Prostate gland (tissue), 2 donors: ENCODE measurements around the gene ATAD2B. TPM values are rescaled to one million over a fixed set of nuclear protein-coding genes. Genes with fewer than 3 reads are reported as not detected.
"Not testable (repeated sequence)": the region's sequence is repeated elsewhere in the genome, so short reads cannot be mapped to it uniquely, and the experiment has no call there.

Experiments used
- DNase-seq: peaks from one replicate; pipeline ENCODE4 v3.0.0-alpha.2; 2019; ENCODE audit warnings: low spot score
- H3K27ac ChIP-seq, 2 donors: fragments of 200-600 bp; sonication (generic); 2 replicates each; pipeline ENCODE4 v1.5.1; 2017 to 2019
- H3K27me3 ChIP-seq: fragments of 200-600 bp; sonication (generic); replicated peaks from 2 replicates; pipeline ENCODE4 v1.5.1; 2019; ENCODE audit not compliant: insufficient read depth
- H3K36me3 ChIP-seq, 2 donors: fragments of 200-600 bp; sonication (generic); 1 replicate in 1 of 2; 2 replicates in 1 of 2; pipeline versions ENCODE4 v1.5.1 to v1.8.1; 2017 to 2019
- H3K4me1 ChIP-seq: fragments of 200-600 bp; sonication (generic); replicated peaks from 2 replicates; pipeline ENCODE4 v1.5.1; 2019
- H3K4me3 ChIP-seq, 2 donors: fragments of 200-600 bp; sonication (generic); 2 replicates each; pipeline ENCODE4 v1.5.1; 2017 to 2019
- H3K9me3 ChIP-seq: fragments of 200-600 bp; sonication (generic); 2 replicates; pipeline ENCODE4 v1.5.1; 2017
- POLR2A ChIP-seq: fragments of 450-650 bp; IDR thresholded peaks from one replicate; pipeline ENCODE4 v1.6.1; 2016; ENCODE audit warnings: antibody characterized with exemption, mild to moderate bottlenecking
- POLR2AphosphoS5 ChIP-seq: sonication (generic); formaldehyde crosslinking; IDR thresholded peaks from one replicate; pipeline ENCODE4 v1.6.1; 2017; ENCODE audit warnings: antibody characterized with exemption
- WGBS: methylation state at CpG from one replicate; pipeline ENCODE4 v1.1.5; 2018; 5-methylcytosine and 5-hydroxymethylcytosine counted together
- intact Hi-C: fragments of 100-400 bp; cut with DNase I; formaldehyde crosslinking; loops from one replicate; pipeline ENCODE4 v1.14.2; 2022
- total RNA-seq, 2 donors: library from RNA; depleted of rRNA; stranded (reverse); fragments of >200 nt; gene quantifications; one replicate each; pipeline ENCODE4 v1.1.0, GENCODE V29; 2016
- TF ChIP-seq, protein P1 (sequence below), 4 experiments: fragments of 200-600 bp in 2 of 4; fragments of 450-650 bp in 2 of 4; sonication (generic) in 2 of 4; IDR thresholded peaks; 1 replicate in 3 of 4; 2 replicates in 1 of 4; pipeline ENCODE4 v1.5.1; 2016 to 2019; ENCODE audit warnings: antibody characterized with exemption in 4 of 4, mild to moderate bottlenecking in 2 of 4, moderate library complexity in 2 of 4

Gene ATAD2B
- total RNA-seq, 2 donors from 2014 or later = 12.2 to 16.9 TPM

DNA sequence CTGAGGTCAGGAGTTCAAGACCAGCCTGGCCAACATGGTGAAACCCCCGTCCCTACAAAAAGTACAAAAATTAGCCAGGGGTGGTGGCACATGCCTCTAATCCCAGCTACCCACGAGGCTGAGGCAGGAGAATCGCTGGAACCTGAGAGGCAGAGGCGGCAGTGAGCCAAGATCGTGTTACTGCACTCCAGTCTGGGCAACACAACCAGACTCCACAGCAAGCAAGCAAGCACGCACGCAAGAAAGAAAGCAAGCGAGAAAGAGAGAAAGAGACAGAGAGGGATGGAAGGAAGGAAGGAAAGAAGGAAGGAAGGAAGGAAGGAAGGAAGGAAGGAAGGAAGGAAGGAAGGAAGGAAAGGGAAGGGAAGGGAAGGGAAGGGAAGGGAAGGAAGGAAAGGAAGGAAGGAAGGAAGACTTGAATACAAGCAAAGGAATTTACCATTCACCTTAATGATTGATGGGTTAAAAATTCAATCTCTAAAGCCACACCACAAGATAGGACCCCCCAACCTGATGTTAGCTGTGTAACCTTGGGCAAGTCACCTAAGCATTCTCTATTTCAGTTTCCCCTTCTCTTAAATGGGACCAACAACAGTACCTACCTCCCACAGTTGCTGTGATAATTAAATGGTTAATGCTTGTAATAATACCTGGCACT is 181.7 kb downstream of the ATAD2B start:
- Histone ChIP-seq H3K36me3 (no peaks in the 10 kb centered on the region), H3K27me3 (no peaks in the 10 kb centered on the region), H3K27ac (peak overlapping the region in 1 of 2 donors; percentile 31), H3K4me1 (no peaks in the 10 kb centered on the region), H3K9me3 (no peaks in the 10 kb centered on the region), H3K4me3 (no peak overlapping the region)
- TF ChIP-seq POLR2AphosphoS5 (no peak), POLR2A (no peak)
- TF ChIP-seq, protein P1, sequence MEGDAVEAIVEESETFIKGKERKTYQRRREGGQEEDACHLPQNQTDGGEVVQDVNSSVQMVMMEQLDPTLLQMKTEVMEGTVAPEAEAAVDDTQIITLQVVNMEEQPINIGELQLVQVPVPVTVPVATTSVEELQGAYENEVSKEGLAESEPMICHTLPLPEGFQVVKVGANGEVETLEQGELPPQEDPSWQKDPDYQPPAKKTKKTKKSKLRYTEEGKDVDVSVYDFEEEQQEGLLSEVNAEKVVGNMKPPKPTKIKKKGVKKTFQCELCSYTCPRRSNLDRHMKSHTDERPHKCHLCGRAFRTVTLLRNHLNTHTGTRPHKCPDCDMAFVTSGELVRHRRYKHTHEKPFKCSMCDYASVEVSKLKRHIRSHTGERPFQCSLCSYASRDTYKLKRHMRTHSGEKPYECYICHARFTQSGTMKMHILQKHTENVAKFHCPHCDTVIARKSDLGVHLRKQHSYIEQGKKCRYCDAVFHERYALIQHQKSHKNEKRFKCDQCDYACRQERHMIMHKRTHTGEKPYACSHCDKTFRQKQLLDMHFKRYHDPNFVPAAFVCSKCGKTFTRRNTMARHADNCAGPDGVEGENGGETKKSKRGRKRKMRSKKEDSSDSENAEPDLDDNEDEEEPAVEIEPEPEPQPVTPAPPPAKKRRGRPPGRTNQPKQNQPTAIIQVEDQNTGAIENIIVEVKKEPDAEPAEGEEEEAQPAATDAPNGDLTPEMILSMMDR (IDR thresholded peaks at IDR 0.05) = no peak
- DNase-seq = no peak
- intact Hi-C loops = no loop called here
- WGBS = 75% methylated on average over 8 of the region's 8 CpGs

DNA sequence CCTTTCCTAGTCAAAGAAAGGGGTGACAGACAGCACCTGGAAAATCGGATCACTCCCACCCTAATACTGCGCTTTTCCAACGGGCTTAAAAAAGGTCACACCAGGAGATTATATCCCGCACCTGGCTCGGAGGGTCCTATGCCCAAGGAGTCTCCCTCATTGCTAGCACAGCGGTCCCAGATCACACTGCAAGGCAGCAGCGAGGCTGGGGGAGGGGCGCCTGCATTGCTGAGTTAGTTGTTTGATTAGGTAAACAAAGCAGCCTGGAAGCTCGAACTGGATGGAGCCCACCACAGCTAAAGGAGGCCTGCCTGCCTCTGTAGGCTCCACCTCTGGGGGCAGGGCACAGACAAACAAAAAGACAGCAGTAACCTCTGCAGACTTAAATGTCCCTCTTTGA is 190.1 kb downstream of the ATAD2B start:
- H3K4me3 ChIP-seq, H3K4me1 ChIP-seq, H3K36me3 ChIP-seq, intact Hi-C loops, H3K27me3 ChIP-seq, H3K9me3 ChIP-seq, H3K27ac ChIP-seq, DNase-seq: not testable (repeated sequence)
- 95% methylated on average over 9 of the region's 9 CpGs for WGBS

DNA sequence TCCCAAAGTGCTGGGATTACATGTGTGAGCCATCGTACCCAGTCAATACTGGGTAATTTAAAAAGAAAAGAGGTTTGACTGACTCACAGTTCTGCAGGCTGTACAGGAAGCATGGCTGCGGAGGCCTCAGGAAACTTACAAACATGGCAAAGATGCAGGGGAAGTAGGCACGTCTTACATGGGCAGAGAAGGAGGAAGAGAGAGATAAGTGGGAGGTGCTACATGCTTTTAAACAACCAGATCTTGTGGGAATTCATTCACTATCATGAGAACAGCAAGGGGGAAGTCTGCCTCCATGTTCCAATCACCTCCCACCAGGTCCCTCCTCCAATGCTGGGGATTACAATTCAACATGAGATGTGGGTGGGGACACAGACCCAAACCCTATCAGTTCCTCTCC is 192.5 kb downstream of the ATAD2B start:
- no peak for DNase-seq
- Histone ChIP-seq H3K9me3 (no peaks in the 10 kb centered on the region), H3K4me1 (no peaks in the 10 kb centered on the region), H3K27ac (no peak overlapping the region), H3K36me3 (no peaks in the 10 kb centered on the region), H3K27me3 (no peaks in the 10 kb centered on the region), H3K4me3 (no peak overlapping the region)
- 71% methylated on average over 3 of the region's 3 CpGs for WGBS
- intact Hi-C loops = no loop called here
- TF ChIP-seq POLR2A (no peak), POLR2AphosphoS5 (no peak)
- TF ChIP-seq, protein P1 (IDR thresholded peaks at IDR 0.05) = no peak

DNA sequence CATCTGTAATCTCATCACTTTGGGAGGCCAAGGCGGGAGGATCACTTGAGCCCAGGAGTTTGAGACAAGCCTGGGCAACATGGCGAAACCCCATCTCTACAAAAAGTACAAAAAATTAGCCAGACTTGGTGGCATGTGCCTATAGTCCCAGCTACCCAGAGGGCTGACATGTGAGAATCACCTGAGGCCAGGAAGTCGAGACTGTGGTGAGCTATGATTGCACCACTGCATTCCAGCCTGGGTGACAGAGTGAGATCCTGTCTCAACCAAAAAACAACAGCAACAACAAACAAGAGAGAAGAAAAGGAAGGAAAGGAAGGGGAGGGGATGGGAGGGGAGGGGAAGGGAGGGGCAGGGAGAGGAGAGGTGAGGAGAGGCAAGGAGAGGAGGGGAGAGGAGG is 203.9 kb downstream of the ATAD2B start:
- intact Hi-C loops, H3K4me1 ChIP-seq, H3K9me3 ChIP-seq, DNase-seq, H3K27ac ChIP-seq, H3K4me3 ChIP-seq, H3K36me3 ChIP-seq, H3K27me3 ChIP-seq: not testable (repeated sequence)
- WGBS = 93% methylated on average over 3 of the region's 3 CpGs

DNA sequence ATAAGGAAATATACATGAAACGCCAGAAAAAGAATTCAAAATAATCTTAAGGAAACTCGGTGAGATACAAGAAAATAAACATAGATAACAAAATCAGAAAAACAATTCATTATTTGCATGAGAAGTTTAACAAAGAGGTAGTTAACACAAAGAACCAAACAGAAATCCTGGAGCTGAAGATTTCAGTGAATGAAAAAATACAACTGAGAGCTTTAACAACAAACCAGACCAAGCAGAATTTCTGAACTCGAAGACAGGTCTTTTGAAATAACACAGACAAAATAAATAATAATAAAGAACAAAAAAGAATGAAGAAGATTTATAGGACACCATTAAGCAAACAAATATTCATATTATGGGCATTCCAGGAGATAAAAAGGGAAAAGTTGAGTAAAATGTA is 204.7 kb downstream of the ATAD2B start:
- 97% methylated on average over 3 of the region's 3 CpGs for WGBS
- Histone ChIP-seq H3K9me3 (no peaks in the 10 kb centered on the region), H3K4me3 (no peak overlapping the region), H3K27me3 (no peaks in the 10 kb centered on the region), H3K27ac (no peak overlapping the region), H3K4me1 (no peaks in the 10 kb centered on the region), H3K36me3 (no peaks in the 10 kb centered on the region)
- intact Hi-C loops = no loop called here
- no peak for DNase-seq
- TF ChIP-seq POLR2AphosphoS5 = no peak
- no peak for TF ChIP-seq POLR2A
- TF ChIP-seq, protein P1 (IDR thresholded peaks at IDR 0.05) = no peak

DNA sequence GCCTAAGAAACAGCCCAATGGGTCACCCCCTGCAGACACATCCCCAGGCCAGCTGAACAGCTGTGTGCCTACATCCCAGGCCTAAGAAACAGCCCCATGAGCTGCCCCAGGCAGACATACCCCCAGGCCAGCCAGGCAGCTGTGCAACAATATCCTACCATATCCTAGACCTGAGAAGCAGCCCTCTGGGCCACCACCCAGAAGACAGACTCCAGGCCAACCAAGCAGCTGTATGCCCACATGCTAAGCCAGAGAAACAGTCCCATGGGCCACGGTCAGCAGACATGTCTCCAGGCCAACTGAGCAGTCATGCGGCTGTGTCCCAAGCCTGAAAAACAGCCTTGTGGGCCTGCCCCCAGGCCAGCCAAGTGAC is 205.5 kb downstream of the ATAD2B start:
- no peaks in the 10 kb centered on the region for H3K36me3 ChIP-seq
- WGBS = 100% methylated on average over 2 of the region's 2 CpGs
- intact Hi-C loops = no loop called here
- no peaks in the 10 kb centered on the region for H3K27me3 ChIP-seq
- no peaks in the 10 kb centered on the region for H3K9me3 ChIP-seq
- no peak overlapping the region for H3K4me3 ChIP-seq
- no peak for DNase-seq
- TF ChIP-seq, protein P1 (IDR thresholded peaks at IDR 0.05) = no peak
- TF ChIP-seq POLR2AphosphoS5 (no peak), POLR2A (no peak)
- H3K27ac ChIP-seq = no peak overlapping the region
- H3K4me1 ChIP-seq = no peaks in the 10 kb centered on the region
